AG04449 (cell line): ENCODE data around the gene SLC23A2.

ENCODE experiments used
- CTCF ChIA-PET: fragments of 350-600 bp; formaldehyde crosslinking; extraction: SDS; loops from one replicate; lab custom pipeline; 2021; ENCODE audit warnings: antibody characterized with exemption; lab: Yijun Ruan, JAX
- POLR2A ChIA-PET: fragments of 400-600, 350-600 bp; formaldehyde crosslinking; extraction: SDS; loops from one replicate; lab custom pipeline; 2020; ENCODE audit warnings: antibody characterized with exemption, inconsistent platforms; lab: Yijun Ruan, JAX
- DNase-seq: peaks from one replicate; pipeline ENCODE4 v3.0.0-alpha.2; 2010; ENCODE audit warnings: low read depth, low spot score
- H3K4me3 ChIP-seq: 2 replicates; pipeline ENCODE4 v1.5.1; 2011; ENCODE audit warnings: low read depth, mild to moderate bottlenecking, control low read depth, low read length
- CTCF ChIP-seq: IDR thresholded peaks from one replicate; pipeline ENCODE4 v1.5.1; 2011; ENCODE audit warnings: mild to moderate bottlenecking, moderate library complexity, low read length, control low read depth, inconsistent platforms; ENCODE audit not compliant: insufficient read depth; ENCODE audit errors: missing control alignments

Gene SLC23A2

GRCh38 chr20:4946986-4947385, 54.3 kb downstream of the SLC23A2 start:
- no peak for DNase-seq
- no peak for TF ChIP-seq CTCF
- no peak overlapping the region for H3K4me3 ChIP-seq
- POLR2A ChIA-PET = no interaction called here
- CTCF ChIA-PET = interaction anchor here (1.2 to 2.9 kb wide), 3 partner anchors 9 to 167 kb away, joined by 3 to 17 read pairs (median 3); no protein-coding TSS in a partner anchor

- H3K4me3 ChIP-seq = no peak overlapping the region
- ChIA-PET POLR2A (no interaction called here), CTCF (interaction anchor here (1.2 to 2.9 kb wide), 2 partner anchors 10 kb away, joined by 3 to 17 read pairs; no protein-coding TSS in a partner anchor)
- DNase-seq = no peak
- TF ChIP-seq CTCF = no peak
Observed at GRCh38 chr20:4946585-4946984, 54.7 kb downstream of the SLC23A2 start.

GRCh38 chr20:4944518-4945313, 56.6 kb downstream of the SLC23A2 start:
- POLR2A ChIA-PET = no interaction called here
- TF ChIP-seq CTCF = no peak

GRCh38 chr20:4942331-4942730, 59.0 kb downstream of the SLC23A2 start:
- no peak for TF ChIP-seq CTCF
- ChIA-PET POLR2A (no interaction called here), CTCF (interaction anchor here (0.7 to 2.1 kb wide), 4 partner anchors 10 to 201 kb away, joined by 3 to 7 read pairs (median 4); no protein-coding TSS in a partner anchor)
- DNase-seq = no peak
- no peak overlapping the region for H3K4me3 ChIP-seq

More at GRCh38 chr20:4944518-4945313, 56.6 kb downstream of the SLC23A2 start:
- no peak for DNase-seq
- CTCF ChIA-PET = interaction anchor here (0.6 to 1.4 kb wide), 3 partner anchors 11 to 204 kb away, joined by 3 to 8 read pairs (median 3); no protein-coding TSS in a partner anchor
- no peak overlapping the region for H3K4me3 ChIP-seq

GRCh38 chr20:4937407-4938319, 63.6 kb downstream of the SLC23A2 start:
- H3K4me3 ChIP-seq = no peak overlapping the region
- TF ChIP-seq CTCF = no peak
- CTCF ChIA-PET = interaction anchor here (0.6 kb wide), 1 partner anchor 12 kb away, joined by 3 read pairs; no protein-coding TSS in a partner anchor
- POLR2A ChIA-PET = no interaction called here
- DNase-seq = no peak
